ENCODE data around the gene GET4.

Gene GET4

GRCh38 chr7:889391-889790, 13.0 kb downstream of the GET4 start:
- no peak for TF ChIP-seq CTCF (IDR thresholded peaks at IDR 0.05)
- no peak for TF ChIP-seq ZFX (IDR thresholded peaks at IDR 0.05; ENCODE audit: borderline replicate concordance)
- no peak overlapping the region for H3K27ac ChIP-seq

GRCh38 chr7:890868-891267, 14.5 kb downstream of the GET4 start:
- TF ChIP-seq CTCF (IDR thresholded peaks at IDR 0.05) (no peak), ZFX (IDR thresholded peaks at IDR 0.05; ENCODE audit: borderline replicate concordance) (no peak)
- no peak overlapping the region for H3K27ac ChIP-seq

- TF ChIP-seq CTCF (IDR thresholded peaks at IDR 0.05) (no peak), ZFX (IDR thresholded peaks at IDR 0.05; ENCODE audit: borderline replicate concordance) (no peak)
- H3K27ac ChIP-seq = no peak overlapping the region
Observed at GRCh38 chr7:891291-891690, 14.9 kb downstream of the GET4 start.

GRCh38 chr7:891805-892204, 15.5 kb downstream of the GET4 start:
- TF ChIP-seq CTCF (IDR thresholded peaks at IDR 0.05) = no peak
- no peak for TF ChIP-seq ZFX (IDR thresholded peaks at IDR 0.05; ENCODE audit: borderline replicate concordance)
- H3K27ac ChIP-seq = no peak overlapping the region

GRCh38 chr7:892648-893593, 16.6 kb downstream of the GET4 start:
- H3K27ac ChIP-seq = no peak overlapping the region
- TF ChIP-seq CTCF (IDR thresholded peaks at IDR 0.05) (no peak), ZFX (IDR thresholded peaks at IDR 0.05; ENCODE audit: borderline replicate concordance) (no peak)

- no peak overlapping the region for H3K27ac ChIP-seq
- TF ChIP-seq CTCF (IDR thresholded peaks at IDR 0.05) (no peak), ZFX (IDR thresholded peaks at IDR 0.05; ENCODE audit: borderline replicate concordance) (no peak)
Observed at GRCh38 chr7:893686-894085, 17.3 kb downstream of the GET4 start.

- H3K27ac ChIP-seq = no peak overlapping the region
- no peak for TF ChIP-seq ZFX (IDR thresholded peaks at IDR 0.05; ENCODE audit: borderline replicate concordance)
- no peak for TF ChIP-seq CTCF (IDR thresholded peaks at IDR 0.05)
Observed at GRCh38 chr7:894164-894867, 18.0 kb downstream of the GET4 start.

All from 22Rv1 (cell line).